Endometrial microvascular endothelial cells (primary cell): ENCODE measurements around the gene SASH3. TPM values are rescaled to one million over a fixed set of nuclear protein-coding genes. Genes with fewer than 3 reads are reported as not detected.

ENCODE experiments used
- in situ Hi-C: cut with HindIII; loops from 2 replicates; pipeline ENCODE4 v1.10.0; 2017; ENCODE audit warnings: low sequenced_read_pairs, low pct_unique_long_range_greater_than_20kb; ENCODE audit errors: inconsistent ontology term
- total RNA-seq: library from RNA; depleted of rRNA; stranded (reverse); fragments of >200 nt; gene quantifications from one replicate; pipeline ENCODE4 v1.2.3, GENCODE V29; 2015; ENCODE audit errors: inconsistent ontology term

SASH3 gene
- total RNA-seq, 1 donor from 2014 or later: not detected

- in situ Hi-C loops: no loop called here
Measured at GRCh38 chrX:129755779-129756650, 23.7 kb upstream of the SASH3 start.

DNA sequence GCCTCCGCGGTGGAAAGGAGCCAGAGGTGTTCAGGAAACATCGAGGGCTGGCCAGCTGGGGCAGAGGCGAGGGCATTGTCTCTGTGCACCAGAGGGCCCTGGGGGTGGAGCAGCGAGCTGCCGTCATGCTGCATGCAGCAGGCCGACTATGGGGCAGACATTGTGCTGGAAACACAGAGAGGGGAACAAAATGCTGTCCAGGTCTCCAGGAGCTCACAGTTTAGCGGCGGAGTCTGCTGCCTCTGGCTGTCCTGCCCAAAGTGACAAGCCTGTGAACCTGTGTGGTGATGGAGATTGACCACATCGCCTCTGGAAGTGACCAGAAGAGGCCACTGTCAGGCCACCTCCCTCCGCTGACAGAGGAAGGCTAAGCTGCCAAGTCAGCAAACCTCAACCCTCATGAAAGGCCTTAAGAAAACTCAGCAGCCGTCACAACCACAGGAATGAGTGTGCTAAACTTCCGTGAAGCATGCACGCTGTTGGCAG is 20.1 kb upstream of the SASH3 start:
- in situ Hi-C loops: no loop called here

DNA sequence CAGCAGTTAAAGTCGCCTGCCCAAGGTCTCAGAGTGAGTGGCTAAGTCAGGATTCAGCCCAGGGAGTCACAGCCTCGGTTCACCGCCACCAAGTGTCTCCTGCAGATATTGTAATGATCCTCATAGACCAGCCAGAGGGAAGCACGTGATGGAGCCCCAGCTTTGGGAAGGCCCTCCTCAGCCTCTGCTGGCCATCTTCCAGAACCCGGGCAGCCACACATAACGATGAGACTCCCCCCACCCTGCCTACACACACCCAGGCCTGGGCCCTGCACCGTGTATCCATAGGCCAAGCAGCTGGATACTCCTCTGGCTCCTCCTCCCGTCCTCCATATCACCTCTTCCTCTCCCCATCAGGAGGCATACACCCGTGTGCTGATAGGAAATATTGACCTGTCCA is 19.6 kb upstream of the SASH3 start:
- in situ Hi-C loops: no loop called here

DNA sequence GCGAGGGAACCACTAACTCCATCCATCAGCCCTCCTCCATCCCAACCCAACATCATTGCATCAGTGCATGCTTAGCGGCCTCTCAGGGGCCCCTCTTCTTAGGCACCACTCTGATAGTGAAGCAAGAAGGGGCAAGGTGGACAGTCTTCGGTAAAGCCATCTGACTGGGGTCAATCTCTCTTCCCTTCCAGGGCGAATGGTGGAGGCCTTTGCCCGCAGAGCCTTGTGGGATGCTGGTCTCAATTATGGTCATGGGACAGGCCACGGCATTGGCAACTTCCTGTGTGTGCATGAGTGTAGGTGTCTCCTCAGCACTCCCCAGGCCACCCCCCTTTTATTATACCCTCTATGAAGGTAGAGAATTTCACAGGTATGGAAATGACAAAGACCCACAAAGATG is 18.8 kb upstream of the SASH3 start:
- in situ Hi-C loops: no loop called here

DNA sequence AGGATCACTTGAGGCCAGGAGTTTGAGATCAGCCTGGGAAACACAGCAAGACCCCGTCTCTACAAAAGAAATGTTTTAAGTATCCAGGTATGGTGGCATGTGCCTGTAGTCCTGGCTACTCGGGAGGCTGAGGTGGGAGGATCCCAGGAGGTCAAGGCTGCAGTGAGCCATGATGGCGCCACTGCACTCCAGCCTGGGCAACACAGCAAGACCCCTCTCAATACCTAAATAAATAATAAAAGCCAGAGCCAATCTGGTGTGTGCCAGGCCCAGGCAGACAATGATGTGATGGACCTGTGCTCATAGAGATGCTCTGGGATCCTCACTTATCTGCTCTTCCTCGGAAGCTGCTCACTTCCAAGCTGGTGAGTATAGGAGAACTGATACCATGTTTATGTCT is 18.2 kb upstream of the SASH3 start:
- in situ Hi-C loops: no loop called here

DNA sequence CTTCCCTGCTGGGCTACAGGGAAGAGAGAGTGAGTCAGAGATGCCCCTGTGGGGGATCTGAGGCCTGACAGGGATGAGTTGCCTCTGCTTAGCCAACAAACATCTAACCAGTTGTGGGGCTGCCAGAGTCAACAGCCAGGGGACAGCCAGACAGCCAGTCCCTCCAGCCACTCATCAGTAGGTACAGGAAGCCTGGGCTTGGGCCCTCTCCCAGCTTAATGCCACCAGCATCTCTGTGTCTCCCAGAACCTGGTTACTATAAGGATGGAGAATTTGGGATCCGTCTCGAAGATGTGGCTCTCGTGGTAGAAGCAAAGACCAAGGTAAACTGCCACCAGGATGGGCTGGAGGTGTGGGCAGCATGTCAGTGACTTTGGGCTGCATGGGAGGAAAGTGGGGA is 17.3 kb upstream of the SASH3 start:
- in situ Hi-C loops: no loop called here

DNA sequence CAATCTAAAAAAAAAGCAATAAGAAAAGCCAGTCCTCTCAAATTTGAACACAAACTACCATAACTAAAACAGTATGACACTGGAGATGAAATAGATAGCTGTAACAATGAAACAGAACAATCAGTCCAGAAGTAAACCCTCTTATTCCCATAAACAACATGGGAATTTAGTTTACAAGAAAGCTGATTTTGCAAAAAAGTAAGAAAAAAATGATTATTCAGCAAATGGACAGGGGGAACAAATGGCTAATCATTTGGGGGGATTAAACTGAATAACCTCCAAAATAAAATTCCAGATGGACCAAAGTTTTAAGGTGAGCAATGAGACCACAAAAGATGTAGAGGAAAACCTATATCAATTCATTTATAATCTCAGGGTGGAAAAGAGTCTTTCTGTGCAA is 16.1 kb upstream of the SASH3 start:
- in situ Hi-C loops: no loop called here

DNA sequence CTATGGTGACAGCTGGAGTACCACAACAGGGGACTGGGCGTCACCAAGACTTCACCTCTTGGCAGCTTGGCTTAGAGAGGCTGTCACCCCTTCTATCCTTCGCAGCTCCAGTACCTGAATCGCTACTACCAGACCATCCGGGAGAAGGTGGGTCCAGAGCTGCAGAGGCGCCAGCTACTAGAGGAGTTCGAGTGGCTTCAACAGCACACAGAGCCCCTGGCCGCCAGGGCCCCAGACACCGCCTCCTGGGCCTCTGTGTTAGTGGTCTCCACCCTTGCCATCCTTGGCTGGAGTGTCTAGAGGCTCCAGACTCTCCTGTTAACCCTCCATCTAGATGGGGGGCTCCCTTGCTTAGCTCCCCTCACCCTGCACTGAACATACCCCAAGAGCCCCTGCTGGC is 11.6 kb upstream of the SASH3 start:
- in situ Hi-C loops: no loop called here

GRCh38 chrX:129768586-129769466 is 10.9 kb upstream of the SASH3 start:
- in situ Hi-C loops: no loop called here

DNA sequence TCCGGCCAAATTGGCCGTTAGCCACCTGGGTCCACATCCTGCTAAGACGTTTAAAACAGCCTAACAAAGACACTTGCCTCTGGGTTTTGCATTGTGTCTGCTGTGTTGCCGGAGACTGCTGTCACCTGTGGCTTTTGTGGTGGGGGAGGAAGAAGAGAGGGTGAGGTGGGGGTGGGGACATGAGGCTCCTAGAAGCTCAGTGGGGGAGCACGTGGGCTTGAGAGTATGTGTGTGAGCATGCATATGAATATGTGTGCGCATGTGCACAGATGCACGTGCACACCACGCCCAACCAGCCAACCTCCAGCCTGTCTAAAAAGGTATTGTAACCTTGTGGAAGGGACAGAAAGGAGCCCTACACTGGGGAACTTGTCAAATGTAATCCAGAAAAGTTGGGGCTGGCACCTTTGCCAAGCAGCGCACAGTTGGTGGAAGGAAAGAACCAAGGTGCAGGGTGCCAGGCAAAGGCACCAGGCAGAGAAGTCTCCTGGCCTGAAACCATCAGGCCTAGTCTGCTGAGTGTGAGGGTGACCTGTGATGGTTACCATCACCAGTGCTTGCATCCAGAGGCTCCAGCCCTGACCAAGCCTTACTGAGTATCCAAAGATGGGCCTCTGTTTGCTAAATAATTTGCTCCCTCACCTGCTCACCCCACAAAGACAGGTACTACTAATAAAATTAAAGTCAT is 10.1 kb upstream of the SASH3 start:
- in situ Hi-C loops: no loop called here

- in situ Hi-C loops: no loop called here
Measured at GRCh38 chrX:129771266-129771995, 8.3 kb upstream of the SASH3 start.

- in situ Hi-C loops: no loop called here
Measured at GRCh38 chrX:129772796-129773431, 6.8 kb upstream of the SASH3 start.

- in situ Hi-C loops: no loop called here
Measured at GRCh38 chrX:129773649-129774458, 5.9 kb upstream of the SASH3 start.

GRCh38 chrX:129777218-129778030 is 2.3 kb upstream of the SASH3 start:
- in situ Hi-C loops: no loop called here

- in situ Hi-C loops: no loop called here
Measured at GRCh38 chrX:129779086-129779672, 570 bp upstream of the SASH3 start.

GRCh38 chrX:129780441-129781105 is 824 bp downstream of the SASH3 start:
- in situ Hi-C loops: no loop called here
